Pancreas (tissue), 10 donors: ENCODE data around the gene RABEPK. TPM values are rescaled to one million over a fixed set of nuclear protein-coding genes. Genes with fewer than 3 reads are reported as not detected.

Experiments used
- ATAC-seq, 4 donors: fragments of 200-7000 bp; cut with Tn5 transposase; one replicate each; pipeline versions ENCODE4 v1.8.0 to v1.9.1; 2020; ENCODE audit warnings: mild to moderate bottlenecking in 4 of 4, moderate library complexity in 4 of 4
- DNase-seq, 6 donors: peaks; one replicate each; pipeline ENCODE4 v3.0.0-alpha.2; 2020
- FAIRE-seq: peaks from 2 replicates; lab custom pipeline; 2012; peaks lifted over from hg19 to GRCh38; lab: Jason Lieb, UNC
- H3K27ac ChIP-seq, 4 donors: fragments of 200-600 bp; sonication (generic); 1 replicate in 3 of 4; 2 replicates in 1 of 4; pipeline versions ENCODE4 v1.5.0 to v1.8.0; 2020
- H3K27me3 ChIP-seq, 4 donors: fragments of 200-600 bp; one replicate each; pipeline ENCODE4 v1.8.0; 2021
- H3K36me3 ChIP-seq, 3 donors: fragments of 200-600 bp; sonication (generic) in 1 of 3; one replicate each; pipeline versions ENCODE4 v1.5.0 to v1.8.0; 2020 to 2021
- H3K4me1 ChIP-seq, 3 donors: fragments of 200-600 bp; one replicate each; pipeline ENCODE4 v1.8.0; 2021
- H3K4me3 ChIP-seq, 4 donors: fragments of 200-600 bp; sonication (generic) in 2 of 4; one replicate each; pipeline versions ENCODE4 v1.5.0 to v1.8.0; 2020 to 2021
- H3K9me3 ChIP-seq, 4 donors: fragments of 200-600 bp; one replicate each; pipeline ENCODE4 v1.8.0; 2021
- CTCF ChIP-seq, 4 donors: fragments of 200-600 bp; sonication (generic) in 3 of 4; IDR thresholded peaks; one replicate each; pipeline versions ENCODE4 v1.5.0 to v1.8.0; 2021; ENCODE audit warnings: antibody characterized with exemption in 4 of 4
- WGBS, 2 donors: extraction: QIAGEN DNeasy Blood & Tissue Kit; methylation state at CpG; one replicate each; pipeline ENCODE4 v1.1.7; 2013; 5-methylcytosine and 5-hydroxymethylcytosine counted together
- intact Hi-C, 3 donors: fragments of 100-400 bp; cut with DNase I; formaldehyde crosslinking; loops; one replicate each; pipeline versions ENCODE4 v1.11.1 to v1.14.2; 2022
- polyA plus RNA-seq, 2 donors: library from polyadenylated mRNA; stranded (reverse); fragments of 200-250 nt; gene quantifications; one replicate each; pipeline ENCODE4 v1.2.3, GENCODE V29; 2013
- total RNA-seq, 6 donors: library from RNA; stranded (reverse); fragmentation: NEBNext Ultra II Directional in 4 of 6; extraction: Animal tissue kit (Norgen Biotek cat#: 25700) in 4 of 6; gene quantifications; one replicate each; pipeline versions ENCODE4 v1.2.1 to v1.2.4, GENCODE V29; 2021 to 2023
- donor health status: healthy with polysubstance abuse.
- donor health status: DM: no; HTN: no; CAD: no; lungs with moderate emphysema.
- donor health status: DM: no; HTN: no; CAD: no.
- donor health status: control.
- donor health status: control.
- donor health status: Bipolar disorder and iron deficiency.
- donor health status: DM: yes; HTN: yes; CAD: no.
- donor health status: DM: no; HTN: no; CAD: no.
- donor health status: DM: no; HTN: no; CAD: no.
- donor health status: DM: yes; HTN: yes; CAD: no.

The RABEPK gene
- total and polyA plus RNA-seq, 8 donors, result 4.1 to 13.8 (median 7.5) TPM

GRCh38 chr9:125183054-125183453 lies 17.3 kb upstream of the RABEPK start:
- Histone ChIP-seq H3K36me3 (no peaks in the 10 kb centered on the region), H3K27me3 (no peaks in the 10 kb centered on the region), H3K27ac (peak overlapping the region in 1 of 4 donors; percentile 23), H3K4me1 (peaks cover 4 to 23% (median 10%) of the 10 kb centered on the region in 3 donors), H3K4me3 (no peak overlapping the region), H3K9me3 (no peaks in the 10 kb centered on the region)
- 14 to 15% methylated on average over 2 of the region's 2 CpGs for WGBS, 2 donors
- intact Hi-C loops, result loop anchor here in 1 of 3 donors (10.0 kb wide), 1 partner anchor 58 kb away; no protein-coding TSS in a partner anchor
- FAIRE-seq, result no peak
- TF ChIP-seq CTCF (IDR thresholded peaks at IDR 0.05), result no peak
- DNase-seq, result no peak
- ATAC-seq, result peak in 3 of 4 donors; percentile 46 to 70 (median 63)

GRCh38 chr9:125183561-125183960 lies 16.8 kb upstream of the RABEPK start:
- Histone ChIP-seq H3K4me3 (no peak overlapping the region), H3K9me3 (no peaks in the 10 kb centered on the region), H3K36me3 (no peaks in the 10 kb centered on the region), H3K27me3 (no peaks in the 10 kb centered on the region), H3K4me1 (peaks cover 4 to 27% (median 10%) of the 10 kb centered on the region in 3 donors), H3K27ac (no peak overlapping the region)
- 87 to 96% methylated on average over 2 of the region's 2 CpGs for WGBS, 2 donors
- TF ChIP-seq CTCF (IDR thresholded peaks at IDR 0.05), result no peak
- FAIRE-seq, result no peak
- no peak for ATAC-seq
- intact Hi-C loops, result loop anchor here in 1 of 3 donors (10.0 kb wide), 1 partner anchor 59 kb away; no protein-coding TSS in a partner anchor
- no peak for DNase-seq

- FAIRE-seq (no peak), ATAC-seq (peak; percentile 3 to 28 (median 18)), DNase-seq (peak in 2 of 6 donors; percentile 70 to 83)
- WGBS, 2 donors, result 0 to 1% methylated on average over 26 of the region's 26 CpGs
- H3K27me3 ChIP-seq, result no peaks in the 10 kb centered on the region
- H3K27ac ChIP-seq, result peak overlapping the region; percentile 85 to 89 (median 86)
- peaks cover 7 to 21% (median 12%) of the 10 kb centered on the region in 3 donors for H3K4me1 ChIP-seq
- H3K9me3 ChIP-seq, result no peaks in the 10 kb centered on the region
- TF ChIP-seq CTCF (IDR thresholded peaks at IDR 0.05), result no peak
- peak overlapping the region; percentile 55 to 100 (median 98) for H3K4me3 ChIP-seq
- no peaks in the 10 kb centered on the region for H3K36me3 ChIP-seq
- intact Hi-C loops, result loop anchor here in 1 of 3 donors (10.0 kb wide), 1 partner anchor 64 kb away; no protein-coding TSS in a partner anchor
Observed at GRCh38 chr9:125189011-125189360, 11.4 kb upstream of the RABEPK start.

GRCh38 chr9:125189361-125190289 lies 10.7 kb upstream of the RABEPK start, which contains the start of gene PPP6C:
Gene PPP6C (minus strand): TSS chr9:125189803. CDS start chr9:125189718, 85 bp downstream.
- Histone ChIP-seq H3K27me3 (no peaks in the 10 kb centered on the region), H3K4me1 (peaks cover 7 to 21% (median 12%) of the 10 kb centered on the region in 3 donors), H3K9me3 (no peaks in the 10 kb centered on the region), H3K27ac (peak within 1 kb of the TSS; percentile 85 to 89 (median 86)), H3K4me3 (peak within 1 kb of the TSS; percentile 55 to 100 (median 98)), H3K36me3 (no peaks in the 10 kb centered on the region)
- WGBS, 2 donors, result 0% methylated on average over 76 to 82 of the region's 82 CpGs
- peak; percentile 98 to 100 (median 98) for ATAC-seq
- intact Hi-C loops, result loop anchor here in 1 of 3 donors (10.0 kb wide), 1 partner anchor 65 kb away; no protein-coding TSS in a partner anchor
- peak; percentile 46 to 62 (median 57) for TF ChIP-seq CTCF (IDR thresholded peaks at IDR 0.05)
- no peak for FAIRE-seq
- peak; percentile 96 to 99 (median 97) for DNase-seq
